ENCODE measurements around the gene YPEL2. TPM values are rescaled to one million over a fixed set of nuclear protein-coding genes. Genes with fewer than 3 reads are reported as not detected.

Gene YPEL2
- total RNA-seq, 1 experiment from 2014 or later, result 4.7 TPM

GRCh38 chr17:59396134-59396826, 64.8 kb downstream of the YPEL2 start:
- no peak overlapping the region for H3K9ac ChIP-seq (ENCODE audit: low read length)
- ChIA-PET POLR2A (no interaction called here), RAD21 (ENCODE audit: low non-redundant PET in 1 of 2, low total read pairs in 2 of 2, uncharacterized antibody in 2 of 2, unreplicated experiment in 2 of 2) (no interaction called here), CTCF (no interaction called here)
- no peaks in the 10 kb centered on the region for H3K27me3 ChIP-seq (ENCODE audit: insufficient read depth, low read length)
- H3K9me3 ChIP-seq (ENCODE audit: control insufficient read depth in 1 of 2, insufficient read depth in 1 of 2, low read depth in 1 of 2, low read length in 2 of 2), result no peaks in the 10 kb centered on the region
- ATAC-seq, result no peak
- H3K4me1 ChIP-seq (ENCODE audit: control insufficient read depth in 1 of 2, insufficient read depth in 2 of 2, low read length in 2 of 2), result no peaks in the 10 kb centered on the region
- H3K9me2 ChIP-seq (ENCODE audit: insufficient read depth), result no peaks in the 10 kb centered on the region
- H3K27ac ChIP-seq (ENCODE audit: low read depth, low read length), result no peak overlapping the region
- TF ChIP-seq REST (IDR thresholded peaks at IDR 0.05; ENCODE audit: low read depth), result no peak
- no peak for TF ChIP-seq EGR1 (IDR thresholded peaks at IDR 0.05; ENCODE audit: low read depth)
- TF ChIP-seq TCF7L2 (IDR thresholded peaks at IDR 0.05; ENCODE audit: borderline replicate concordance, extremely low read depth, insufficient read depth, insufficient read length), result no peak
- TF ChIP-seq, protein P1, sequence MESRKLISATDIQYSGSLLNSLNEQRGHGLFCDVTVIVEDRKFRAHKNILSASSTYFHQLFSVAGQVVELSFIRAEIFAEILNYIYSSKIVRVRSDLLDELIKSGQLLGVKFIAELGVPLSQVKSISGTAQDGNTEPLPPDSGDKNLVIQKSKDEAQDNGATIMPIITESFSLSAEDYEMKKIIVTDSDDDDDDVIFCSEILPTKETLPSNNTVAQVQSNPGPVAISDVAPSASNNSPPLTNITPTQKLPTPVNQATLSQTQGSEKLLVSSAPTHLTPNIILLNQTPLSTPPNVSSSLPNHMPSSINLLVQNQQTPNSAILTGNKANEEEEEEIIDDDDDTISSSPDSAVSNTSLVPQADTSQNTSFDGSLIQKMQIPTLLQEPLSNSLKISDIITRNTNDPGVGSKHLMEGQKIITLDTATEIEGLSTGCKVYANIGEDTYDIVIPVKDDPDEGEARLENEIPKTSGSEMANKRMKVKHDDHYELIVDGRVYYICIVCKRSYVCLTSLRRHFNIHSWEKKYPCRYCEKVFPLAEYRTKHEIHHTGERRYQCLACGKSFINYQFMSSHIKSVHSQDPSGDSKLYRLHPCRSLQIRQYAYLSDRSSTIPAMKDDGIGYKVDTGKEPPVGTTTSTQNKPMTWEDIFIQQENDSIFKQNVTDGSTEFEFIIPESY (IDR thresholded peaks at IDR 0.05; ENCODE audit: extremely low read depth, insufficient replicate concordance, low read length), result no peak
- no peak for TF ChIP-seq SP1 (IDR thresholded peaks at IDR 0.05; ENCODE audit: low read depth)
- TF ChIP-seq CEBPB (IDR thresholded peaks at IDR 0.05; ENCODE audit: low read depth), result no peak
- no peak for TF ChIP-seq MAX (IDR thresholded peaks at IDR 0.05)
- no peak for TF ChIP-seq EZH2phosphoT487 (IDR thresholded peaks at IDR 0.05; ENCODE audit: borderline replicate concordance)
- no peak for TF ChIP-seq POLR2A (IDR thresholded peaks at IDR 0.05; ENCODE audit: borderline replicate concordance, extremely low read depth, insufficient read depth, insufficient read length)
- no peak overlapping the region for H2AFZ ChIP-seq (ENCODE audit: low read depth, low read length, poor library complexity, severe bottlenecking)
- intact Hi-C loops (cut with micrococcal nuclease), result no loop called here
- H3K79me2 ChIP-seq (ENCODE audit: insufficient read depth, low read length), result no peaks in the 10 kb centered on the region
- no peaks in the 10 kb centered on the region for H3K36me3 ChIP-seq (ENCODE audit: control insufficient read depth in 1 of 2, insufficient read depth in 2 of 2, low read length in 2 of 2)
- no peak for DNase-seq (ENCODE audit: low read depth, low spot score)
- BruUV-seq (replicated peaks), result no TSS peak
- no peaks in the 10 kb centered on the region for H4K20me1 ChIP-seq (ENCODE audit: insufficient read depth)
- no peak overlapping the region for H3K4me3 ChIP-seq (replicated peaks in 1 of 2; ENCODE audit: low read depth in 1 of 2, low read length in 2 of 2)
- H3K4me2 ChIP-seq (ENCODE audit: low read length), result no peak overlapping the region

Data from HCT116 (cell line).